ENCODE data around the gene SMARCC1. TPM values are rescaled to one million over a fixed set of nuclear protein-coding genes. Genes with fewer than 3 reads are reported as not detected.
A peak's percentile ranks its signal among the peaks of the same experiment; 100 is the strongest.
"Not testable (repeated sequence)": the region's sequence is repeated elsewhere in the genome, so short reads cannot be mapped to it uniquely, and the experiment has no call there.

The SMARCC1 gene
- total RNA-seq: 53.9 TPM
- long read RNA-seq, full-length matches to known transcripts: 19 of 83 reads
- long read RNA-seq, partial matches to known transcripts: 38 of 83 reads
- long read RNA-seq, other reads (novel, unspliced or antisense): 26 of 83 reads

DNA sequence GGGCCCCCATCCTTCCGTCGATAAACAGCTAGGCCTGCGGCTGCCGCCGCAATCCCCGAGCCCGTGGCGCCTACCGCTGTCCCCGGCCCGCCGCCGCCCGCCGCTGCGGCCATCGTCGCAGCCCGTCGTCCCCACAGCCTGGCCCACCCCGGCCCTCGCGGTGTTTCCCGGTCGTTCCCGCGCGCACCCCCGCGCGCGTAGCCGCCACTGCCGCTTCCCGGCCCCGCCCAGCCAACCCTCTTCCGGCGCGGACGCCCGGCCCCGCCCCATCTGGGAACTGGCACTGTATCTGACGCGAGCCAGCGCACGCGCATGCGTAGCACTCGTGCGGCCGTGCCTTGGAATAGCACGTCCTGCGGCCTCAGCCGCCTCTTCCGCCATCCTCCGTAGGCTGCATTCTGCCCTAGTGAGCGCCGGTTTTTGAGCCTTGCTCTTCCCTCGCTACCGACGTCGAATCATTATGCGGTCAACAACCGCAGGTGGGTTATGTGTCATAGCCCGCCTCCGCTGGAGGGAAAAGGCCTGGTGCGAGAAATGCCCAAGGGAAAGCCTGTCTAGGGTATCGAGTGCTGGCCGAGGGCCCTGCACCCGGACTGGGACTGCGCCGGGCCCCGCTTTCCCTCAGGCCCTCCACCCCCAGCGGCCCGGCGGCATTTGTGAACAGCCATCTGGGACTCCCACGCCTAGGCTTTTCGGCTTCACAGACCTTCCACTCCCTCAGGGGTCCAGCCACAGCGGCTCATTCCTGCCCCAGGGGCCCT, at the start of gene SMARCC1:
SMARCC1 (minus strand) TSS at position 209 of the 761 bp plus-strand sequence; CDS start at position 113, 96 bp downstream.
- peak within 1 kb of the TSS; percentile 99 for H3K27ac ChIP-seq
- TF ChIP-seq, protein P1, sequence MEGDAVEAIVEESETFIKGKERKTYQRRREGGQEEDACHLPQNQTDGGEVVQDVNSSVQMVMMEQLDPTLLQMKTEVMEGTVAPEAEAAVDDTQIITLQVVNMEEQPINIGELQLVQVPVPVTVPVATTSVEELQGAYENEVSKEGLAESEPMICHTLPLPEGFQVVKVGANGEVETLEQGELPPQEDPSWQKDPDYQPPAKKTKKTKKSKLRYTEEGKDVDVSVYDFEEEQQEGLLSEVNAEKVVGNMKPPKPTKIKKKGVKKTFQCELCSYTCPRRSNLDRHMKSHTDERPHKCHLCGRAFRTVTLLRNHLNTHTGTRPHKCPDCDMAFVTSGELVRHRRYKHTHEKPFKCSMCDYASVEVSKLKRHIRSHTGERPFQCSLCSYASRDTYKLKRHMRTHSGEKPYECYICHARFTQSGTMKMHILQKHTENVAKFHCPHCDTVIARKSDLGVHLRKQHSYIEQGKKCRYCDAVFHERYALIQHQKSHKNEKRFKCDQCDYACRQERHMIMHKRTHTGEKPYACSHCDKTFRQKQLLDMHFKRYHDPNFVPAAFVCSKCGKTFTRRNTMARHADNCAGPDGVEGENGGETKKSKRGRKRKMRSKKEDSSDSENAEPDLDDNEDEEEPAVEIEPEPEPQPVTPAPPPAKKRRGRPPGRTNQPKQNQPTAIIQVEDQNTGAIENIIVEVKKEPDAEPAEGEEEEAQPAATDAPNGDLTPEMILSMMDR (IDR thresholded peaks at IDR 0.05): peak; percentile 10
- H3K4me3 ChIP-seq: peak within 1 kb of the TSS; percentile 84
- intact Hi-C loops (cut with DNase I): no loop called here
- no peaks in the 10 kb centered on the region for H3K9me3 ChIP-seq
- DNase-seq (peak; percentile 100), ATAC-seq (peak; percentile 98 to 99)
- peaks cover 38% of the 10 kb centered on the region for H3K4me1 ChIP-seq
- no peaks in the 10 kb centered on the region for H3K27me3 ChIP-seq (ENCODE audit: low read depth)
- H3K36me3 ChIP-seq: no peaks in the 10 kb centered on the region

GRCh38 chr3:47829482-47829881, 47.8 kb upstream of the SMARCC1 start:
- DNase-seq, ATAC-seq: not testable (repeated sequence)

GRCh38 chr3:47825590-47825989, 43.9 kb upstream of the SMARCC1 start:
- peak overlapping the region; percentile 85 for H3K27ac ChIP-seq
- no peak for DNase-seq
- H3K9me3 ChIP-seq: no peaks in the 10 kb centered on the region
- no peak for ATAC-seq
- peak overlapping the region; percentile 98 for H3K4me3 ChIP-seq
- peaks cover 55% of the 10 kb centered on the region for H3K36me3 ChIP-seq
- peaks cover 24% of the 10 kb centered on the region for H3K4me1 ChIP-seq
- intact Hi-C loops (cut with DNase I): no loop called here
- TF ChIP-seq, protein P1 (IDR thresholded peaks at IDR 0.05): no peak
- H3K27me3 ChIP-seq (ENCODE audit: low read depth): no peaks in the 10 kb centered on the region

More at GRCh38 chr3:47829482-47829881, 47.8 kb upstream of the SMARCC1 start:
- H3K27ac ChIP-seq; H3K4me3 ChIP-seq; H3K27me3 ChIP-seq (ENCODE audit: low read depth); H3K9me3 ChIP-seq; intact Hi-C loops (cut with DNase I): not testable (repeated sequence)
- H3K36me3 ChIP-seq: peaks cover 77% of the 10 kb centered on the region
- H3K4me1 ChIP-seq: peaks cover 21% of the 10 kb centered on the region

DNA sequence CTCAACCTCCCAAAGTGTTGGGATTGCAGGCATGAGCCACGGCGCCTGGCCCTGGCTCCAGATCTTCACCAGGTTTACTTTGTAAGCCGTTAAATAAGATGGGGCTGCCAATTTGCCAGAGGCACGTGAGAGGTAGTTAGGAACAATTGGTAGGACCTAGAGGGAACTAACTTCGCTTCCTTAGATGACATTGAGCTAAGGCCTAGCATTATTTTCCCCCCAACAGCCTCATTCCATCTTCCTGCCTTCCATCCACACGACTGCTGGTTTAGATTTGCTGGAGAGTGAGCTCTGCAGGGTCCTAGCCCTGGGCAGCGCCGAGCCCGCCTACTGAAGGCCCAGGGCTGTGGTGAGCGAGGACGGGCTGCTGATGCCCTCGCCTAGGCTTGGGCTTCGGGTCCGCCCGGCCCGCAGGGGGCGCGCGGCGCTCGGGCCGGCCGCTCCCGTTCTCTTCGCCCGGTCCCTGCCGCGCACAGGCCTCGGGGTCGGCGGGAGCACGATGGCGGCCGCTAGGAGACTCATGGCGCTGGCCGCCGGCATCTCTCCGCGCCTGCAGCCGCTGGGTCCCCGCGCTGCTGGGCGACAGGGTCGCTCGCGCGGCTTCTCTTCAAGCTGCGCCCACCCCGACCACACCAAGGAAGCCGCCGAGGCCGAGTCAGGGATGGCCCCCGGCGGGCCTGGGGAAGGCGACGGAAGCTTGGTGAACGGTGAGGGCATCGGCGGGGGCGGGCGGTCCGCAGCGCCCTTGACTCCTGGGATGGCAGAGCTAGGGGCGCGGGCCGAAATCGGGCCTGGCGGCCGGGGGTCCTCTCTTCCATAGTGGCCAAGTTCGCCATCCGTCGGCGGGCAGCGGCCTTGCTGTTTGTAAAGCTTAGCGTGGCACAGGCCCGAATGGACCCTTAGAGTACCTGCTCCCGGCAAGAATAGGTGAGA, 43.1 kb upstream of the SMARCC1 start:
- Histone ChIP-seq H3K27me3 (ENCODE audit: low read depth) (no peaks in the 10 kb centered on the region), H3K9me3 (no peaks in the 10 kb centered on the region), H3K36me3 (peaks cover 55% of the 10 kb centered on the region), H3K4me1 (peaks cover 24% of the 10 kb centered on the region), H3K4me3 (peak overlapping the region; percentile 98), H3K27ac (peak overlapping the region; percentile 85)
- intact Hi-C loops (cut with DNase I): no loop called here
- TF ChIP-seq, protein P1 (IDR thresholded peaks at IDR 0.05): peak; percentile 92
- peak; percentile 100 for ATAC-seq
- DNase-seq: peak; percentile 84

DNA sequence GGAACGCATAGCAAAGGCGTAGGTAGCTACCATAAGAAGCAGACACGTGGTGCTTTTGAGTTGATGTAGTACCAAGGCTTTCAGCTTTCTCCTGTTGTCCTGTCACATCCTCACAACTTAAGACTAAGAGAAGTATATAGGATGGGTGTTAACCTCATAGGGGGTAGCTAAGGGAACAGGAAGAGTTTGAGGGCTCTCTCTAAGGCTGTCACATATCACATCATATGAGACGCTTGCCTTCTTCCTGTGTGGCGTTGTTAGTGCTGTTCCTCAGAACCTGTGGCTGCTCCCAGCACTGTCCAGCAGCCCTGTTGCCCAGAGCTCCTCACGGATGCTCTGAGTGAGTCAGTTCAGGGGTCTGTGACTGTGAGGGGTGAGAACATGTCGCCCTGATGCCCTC, 35.9 kb upstream of the SMARCC1 start:
- intact Hi-C loops (cut with DNase I): no loop called here
- Histone ChIP-seq H3K9me3 (no peaks in the 10 kb centered on the region), H3K4me3 (no peak overlapping the region), H3K27me3 (ENCODE audit: low read depth) (no peaks in the 10 kb centered on the region), H3K4me1 (no peaks in the 10 kb centered on the region), H3K27ac (no peak overlapping the region), H3K36me3 (peaks cover 86% of the 10 kb centered on the region)
- ATAC-seq: peak in 1 of 2 donors; percentile 14
- no peak for DNase-seq
- TF ChIP-seq, protein P1 (IDR thresholded peaks at IDR 0.05): no peak

Data from lower lobe of right lung (tissue), 2 donors.